Stimulated activated CD4-positive, alpha-beta T cell treated with anti-CD3 and anti-CD28 coated beads, Interleukin-12 subunit alpha, Interleukin-12 subunit beta, amount 100 ng/mL, for 48 hours (primary cell): Measurements from ENCODE around the gene FGF5.

Experiments used
- DNase-seq, 3 donors: peaks; one replicate each; pipeline ENCODE4 v3.0.0-alpha.2; 2020; ENCODE audit warnings: low read depth in 2 of 3, low spot score in 1 of 3

Gene FGF5

GRCh38 chr4:80335554-80336358, 69.3 kb downstream of the FGF5 start, which contains the start of gene CFAP299:
TSS of gene CFAP299 (plus strand) at chr4:80335730.
- DNase-seq = peak; percentile 46 to 63 (median 58)

- DNase-seq = no peak
Observed at GRCh38 chr4:80336582-80336981, 70.1 kb downstream of the FGF5 start.

DNA sequence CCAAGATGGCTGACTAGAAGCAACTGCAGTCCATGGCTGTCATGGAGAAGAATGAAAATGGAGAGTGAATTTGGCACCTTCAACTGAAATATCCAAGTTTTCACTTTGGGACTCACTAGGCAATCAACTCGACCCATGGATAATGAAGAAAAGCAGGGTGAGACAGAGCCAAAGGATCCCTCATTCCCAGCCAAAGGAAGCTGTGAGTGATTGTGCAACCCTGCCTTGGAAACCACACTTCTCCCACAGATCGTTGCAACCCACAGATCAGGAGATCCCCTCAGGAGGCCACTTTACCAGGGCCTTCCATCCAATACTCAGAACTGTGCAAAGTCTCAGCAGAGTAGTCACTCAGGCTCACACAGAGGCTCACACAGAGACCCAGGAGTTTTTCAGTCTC, 73.6 kb downstream of the FGF5 start:
- no peak for DNase-seq
